Stomach (tissue), 4 donors: ENCODE data around the gene GLCCI1.

Experiments
- EP300 ChIP-seq: sonication (generic); formaldehyde crosslinking; IDR thresholded peaks from one replicate; pipeline ENCODE4 v1.6.1; 2017; ENCODE audit warnings: antibody characterized with exemption
- POLR2A ChIP-seq, 4 donors: fragments of 450-650 bp; IDR thresholded peaks; one replicate each; pipeline ENCODE4 v1.6.1; 2016; ENCODE audit warnings: antibody characterized with exemption in 4 of 4, control low read depth in 2 of 4, mild to moderate bottlenecking in 1 of 4, moderate library complexity in 1 of 4
- TF ChIP-seq, protein P1 (sequence below), 7 experiments: fragments of 450-650 bp in 4 of 7; fragments of 200-600 bp in 3 of 7; sonication (generic) in 3 of 7; IDR thresholded peaks; one replicate each; pipeline ENCODE4 v1.5.1; 2016 to 2019; ENCODE audit warnings: antibody characterized with exemption in 7 of 7, control low read depth in 2 of 7, mild to moderate bottlenecking in 1 of 7

DNA sequence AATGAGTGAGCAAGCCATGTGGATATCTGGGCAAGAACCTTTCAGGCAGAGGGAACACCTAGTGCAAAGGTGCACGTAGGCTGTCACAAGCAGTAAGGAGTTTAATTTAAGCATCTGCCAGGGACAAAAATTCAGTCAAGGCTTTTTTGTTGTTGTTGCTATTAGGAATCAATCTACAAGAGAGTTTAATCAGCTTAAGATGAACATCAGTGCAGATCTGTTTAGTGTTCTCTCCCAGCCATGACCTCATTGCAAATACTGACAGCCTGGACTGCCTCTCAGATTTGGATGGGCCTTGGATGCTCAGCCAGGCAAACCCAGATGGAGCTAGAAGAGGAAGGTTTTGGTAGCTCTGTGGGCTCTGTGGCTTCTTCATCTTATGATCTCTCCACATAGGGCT is 3.3 kb upstream of the GLCCI1 start:
- TF ChIP-seq POLR2A (IDR thresholded peaks at IDR 0.05): no peak
- TF ChIP-seq, protein P1, sequence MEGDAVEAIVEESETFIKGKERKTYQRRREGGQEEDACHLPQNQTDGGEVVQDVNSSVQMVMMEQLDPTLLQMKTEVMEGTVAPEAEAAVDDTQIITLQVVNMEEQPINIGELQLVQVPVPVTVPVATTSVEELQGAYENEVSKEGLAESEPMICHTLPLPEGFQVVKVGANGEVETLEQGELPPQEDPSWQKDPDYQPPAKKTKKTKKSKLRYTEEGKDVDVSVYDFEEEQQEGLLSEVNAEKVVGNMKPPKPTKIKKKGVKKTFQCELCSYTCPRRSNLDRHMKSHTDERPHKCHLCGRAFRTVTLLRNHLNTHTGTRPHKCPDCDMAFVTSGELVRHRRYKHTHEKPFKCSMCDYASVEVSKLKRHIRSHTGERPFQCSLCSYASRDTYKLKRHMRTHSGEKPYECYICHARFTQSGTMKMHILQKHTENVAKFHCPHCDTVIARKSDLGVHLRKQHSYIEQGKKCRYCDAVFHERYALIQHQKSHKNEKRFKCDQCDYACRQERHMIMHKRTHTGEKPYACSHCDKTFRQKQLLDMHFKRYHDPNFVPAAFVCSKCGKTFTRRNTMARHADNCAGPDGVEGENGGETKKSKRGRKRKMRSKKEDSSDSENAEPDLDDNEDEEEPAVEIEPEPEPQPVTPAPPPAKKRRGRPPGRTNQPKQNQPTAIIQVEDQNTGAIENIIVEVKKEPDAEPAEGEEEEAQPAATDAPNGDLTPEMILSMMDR (IDR thresholded peaks at IDR 0.05): no peak
- TF ChIP-seq EP300: no peak
